ENCODE results near the gene CFHR3. TPM values are rescaled to one million over a fixed set of nuclear protein-coding genes. Genes with fewer than 3 reads are reported as not detected.

CFHR3 gene
- total and polyA plus RNA-seq, 9 of the 15 experiments (the other 6 are each of a cell fraction or from before 2014, with no cell fraction given) = 0.14 to 0.47 (median 0.24) TPM

DNA sequence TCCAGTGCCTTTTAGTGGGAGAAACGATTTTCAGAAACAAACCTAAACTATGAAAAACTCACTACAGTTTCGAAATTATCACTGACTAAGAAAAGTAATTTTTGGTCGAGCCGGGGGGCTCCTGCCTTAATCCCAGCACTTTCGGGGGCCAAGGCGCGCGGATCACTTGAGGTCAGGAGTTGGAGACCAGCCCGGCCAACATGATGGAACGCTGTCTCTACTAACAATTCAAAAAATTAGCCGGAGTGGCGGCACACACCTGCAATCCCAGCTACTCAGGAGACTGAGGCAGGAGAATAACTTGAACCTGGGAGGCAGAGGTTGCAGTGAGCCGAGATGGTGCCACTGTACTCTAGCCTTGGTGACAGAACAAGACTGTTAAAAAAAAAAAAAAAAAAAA lies 3.0 kb downstream of the CFHR3 start:
- CTCF ChIA-PET (ENCODE audit: low intra/inter-chr PET ratio) = no interaction called here
- FAIRE-seq (no peak), DNase-seq (ENCODE audit: extremely low read depth in 1 of 4, low spot score in 3 of 4) (no peak), ATAC-seq (no peak)
- no TSS peak for BruUV-seq (replicated peaks)
- Histone ChIP-seq H3K36me3 (ENCODE audit: control insufficient read depth, insufficient read depth, low read length) (no peaks in the 10 kb centered on the region), H3K4me2 (ENCODE audit: insufficient read depth, low read length) (no peak overlapping the region), H3K9me3 (replicated peaks; ENCODE audit: control insufficient read depth, insufficient read depth, low read depth, low read length) (no peaks in the 10 kb centered on the region), H3K4me3 (no peak overlapping the region), H3K79me2 (ENCODE audit: control insufficient read depth, insufficient read depth, low read length) (no peaks in the 10 kb centered on the region), H2AFZ (ENCODE audit: low read depth, low read length) (no peak overlapping the region), H3K4me1 (replicated peaks in 1 of 2; ENCODE audit: control insufficient read depth in 2 of 2, insufficient read depth in 2 of 2, low read length in 2 of 2) (no peaks in the 10 kb centered on the region), H3K27ac (ENCODE audit: extremely low read depth, low read depth, low read length) (no peak overlapping the region), H3K27me3 (ENCODE audit: control insufficient read depth in 2 of 2, insufficient read depth in 2 of 2, low read length in 2 of 2) (no peaks in the 10 kb centered on the region), H3K9me1 (ENCODE audit: control insufficient read depth, insufficient read depth, low read length) (no peaks in the 10 kb centered on the region), H3K9ac (ENCODE audit: insufficient read depth in 1 of 2, low read depth in 2 of 2, low read length in 2 of 2) (no peak overlapping the region), H4K20me1 (replicated peaks; ENCODE audit: control insufficient read depth, insufficient read depth, low read length) (no peaks in the 10 kb centered on the region)
- POLR2A ChIA-PET = no interaction called here
- intact Hi-C loops (cut with micrococcal nuclease) (no loop called here), in situ Hi-C loops (cut with MboI) (no loop called here)
- no peak for TF ChIP-seq GTF2E2 (tag; IDR thresholded peaks at IDR 0.05)
- TF ChIP-seq ZNF764 (CRISPR knock-in tag; IDR thresholded peaks at IDR 0.05; ENCODE audit: low read depth) = no peak
- no peak for TF ChIP-seq ZEB2 (IDR thresholded peaks at IDR 0.05)
- no peak for TF ChIP-seq KDM4B (IDR thresholded peaks at IDR 0.05; ENCODE audit: borderline replicate concordance in 2 of 2, low read depth in 1 of 2)
- no peak for TF ChIP-seq BRD9 (IDR thresholded peaks at IDR 0.05; ENCODE audit: low read depth, partially characterized antibody)
- no peak for TF ChIP-seq ZNF407 (IDR thresholded peaks at IDR 0.05; ENCODE audit: low read depth)
- TF ChIP-seq TSC22D4 (tag; IDR thresholded peaks at IDR 0.05) = no peak
- no peak for TF ChIP-seq ZZZ3 (IDR thresholded peaks at IDR 0.05)
- TF ChIP-seq ARID2 (IDR thresholded peaks at IDR 0.05) = no peak
- no peak for TF ChIP-seq TSHZ1 (CRISPR knock-in tag; IDR thresholded peaks at IDR 0.05)
- TF ChIP-seq BMI1 (IDR thresholded peaks at IDR 0.05; ENCODE audit: low read length) = no peak
- TF ChIP-seq MAZ (CRISPR knock-in tag; conservative IDR thresholded peaks at IDR 0.05 in 1 of 2, IDR thresholded peaks at IDR 0.05 in 1 of 2) = no peak
- no peak for TF ChIP-seq JUNB (CRISPR knock-in tag; conservative IDR thresholded peaks at IDR 0.05)
- WGBS (ENCODE audit: insufficient coverage, low coverage, missing lambda C conversion rate) = 10% methylated on average over 2 of the region's 13 CpGs

Measured in K562 (cell line).